HepG2 (cell line): ENCODE data around the gene SLC25A22. TPM values are rescaled to one million over a fixed set of nuclear protein-coding genes. Genes with fewer than 3 reads are reported as not detected.

Experiments used
- CBX1 ChIP-seq: IDR thresholded peaks from one replicate; pipeline ENCODE4 v1.6.1; 2016; ENCODE audit warnings: antibody characterized with exemption, low read depth
- CERS6 ChIP-seq: sonication (generic); formaldehyde crosslinking; IDR thresholded peaks from 2 replicates; pipeline ENCODE4 v1.5.0; 2020; ENCODE audit warnings: missing genetic modification reagents
- EP300 ChIP-seq, 3 experiments: sonication (generic) in 1 of 3; formaldehyde crosslinking in 1 of 3; IDR thresholded peaks; 2 replicates each; pipeline versions ENCODE4 v1.5.1 to v1.6.1; 2011 to 2020; ENCODE audit warnings: low read depth in 2 of 3, low read length in 2 of 3, borderline replicate concordance in 1 of 3, improper control_type of control experiment in 1 of 3, mild to moderate bottlenecking in 1 of 3, missing genetic modification reagents in 1 of 3, moderate library complexity in 1 of 3
- ETV6 ChIP-seq: sonication (generic); formaldehyde crosslinking; conservative IDR thresholded peaks from 2 replicates; pipeline ENCODE4 v1.4.0; 2020; ENCODE audit warnings: missing genetic modification reagents
- HNRNPK ChIP-seq: fragments of 200-400 bp; formaldehyde crosslinking; IDR thresholded peaks from 2 replicates; pipeline ENCODE4 v1.6.1; 2018; ENCODE audit warnings: low read length, low read depth, moderate library complexity, mild to moderate bottlenecking; ENCODE audit not compliant: poor library complexity, severe bottlenecking
- IRF1 ChIP-seq: sonication (generic); formaldehyde crosslinking; IDR thresholded peaks from 2 replicates; pipeline ENCODE4 v1.4.0; 2020; ENCODE audit warnings: low read depth, mild to moderate bottlenecking, missing genetic modification reagents
- NR0B2 ChIP-seq: sonication (generic); formaldehyde crosslinking; IDR thresholded peaks from 2 replicates; pipeline ENCODE4 v1.4.0; 2020; ENCODE audit warnings: mild to moderate bottlenecking, missing genetic modification reagents
- RARA ChIP-seq: IDR thresholded peaks from 2 replicates; pipeline ENCODE4 v1.6.1; 2016; ENCODE audit warnings: missing genetic modification reagents, missing compliant biosample characterization
- RBM39 ChIP-seq: fragments of 200-400 bp; formaldehyde crosslinking; IDR thresholded peaks from one replicate; pipeline ENCODE4 v1.6.1; 2018; ENCODE audit warnings: antibody characterized with exemption, mild to moderate bottlenecking, low read depth, low read length; ENCODE audit not compliant: poor library complexity, severe bottlenecking
- RFX5 ChIP-seq: IDR thresholded peaks from 2 replicates; pipeline ENCODE4 v1.6.1; 2011; ENCODE audit warnings: low read depth, low read length, improper control_type of control experiment
- RFXANK ChIP-seq: IDR thresholded peaks from 2 replicates; pipeline ENCODE4 v1.6.1; 2016
- SYNCRIP ChIP-seq: fragments of 200-400 bp; formaldehyde crosslinking; IDR thresholded peaks from 2 replicates; pipeline ENCODE4 v1.6.1; 2018; ENCODE audit warnings: mild to moderate bottlenecking, low read depth, low read length; ENCODE audit not compliant: insufficient read depth
- ZNF616 ChIP-seq: sonication (generic); formaldehyde crosslinking; IDR thresholded peaks from 2 replicates; pipeline ENCODE4 v1.5.0; 2020; ENCODE audit warnings: low read depth, mild to moderate bottlenecking, missing genetic modification reagents
- ZNF678 ChIP-seq: sonication (generic); formaldehyde crosslinking; IDR thresholded peaks from 2 replicates; pipeline ENCODE4 v1.4.0; 2020; ENCODE audit warnings: mild to moderate bottlenecking, missing genetic modification reagents
- ZSCAN21 ChIP-seq: sonication (generic); formaldehyde crosslinking; IDR thresholded peaks from 2 replicates; pipeline ENCODE4 v1.8.0; 2022; ENCODE audit warnings: mild to moderate bottlenecking, missing genetic modification reagents, moderate library complexity, borderline replicate concordance
- ZSCAN25 ChIP-seq: sonication (generic); formaldehyde crosslinking; IDR thresholded peaks from 2 replicates; pipeline ENCODE4 v1.8.0; 2022; ENCODE audit warnings: mild to moderate bottlenecking, missing genetic modification reagents
- ZSCAN31 ChIP-seq: sonication (generic); formaldehyde crosslinking; IDR thresholded peaks from 2 replicates; pipeline ENCODE4 v1.5.0; 2020; ENCODE audit warnings: low read depth, mild to moderate bottlenecking, missing genetic modification reagents
- polyA plus RNA-seq, 8 experiments: library from polyadenylated mRNA; depleted of rRNA in 3 of 8; stranded (reverse) in 7 of 8; unstranded in 1 of 8; fragments of >200 nt; fragmentation: Illumina TruSeq in 4 of 8; extraction: Trizol in 4 of 8; gene quantifications; 2 replicates each; pipeline versions ENCODE4 v1.2.1 to v1.2.3, GENCODE V29; 2011 to 2016; ENCODE audit warnings: low read depth in 4 of 8, missing spikeins in 1 of 8, mixed read lengths in 1 of 8; ENCODE audit not compliant: insufficient read depth in 1 of 8
- total RNA-seq, 5 experiments: library from RNA; depleted of rRNA; stranded (reverse); fragments of >200 nt; fragmentation: Illumina TruSeq; extraction: Trizol; gene quantifications; 2 replicates each; pipeline ENCODE4 v1.2.3, GENCODE V29; 2016; ENCODE audit warnings: low read depth in 1 of 5
- TF ChIP-seq, protein P1 (sequence below): sonication (generic); formaldehyde crosslinking; IDR thresholded peaks from 2 replicates; pipeline ENCODE4 v1.4.0; 2020; ENCODE audit warnings: low read depth, mild to moderate bottlenecking, missing genetic modification reagents
- TF ChIP-seq, protein P2 (sequence below): sonication (generic); IDR thresholded peaks from 2 replicates; pipeline ENCODE4 v1.6.1; 2016; ENCODE audit warnings: low read depth, borderline replicate concordance
- TF ChIP-seq, protein P3 (sequence below): sonication (generic); formaldehyde crosslinking; IDR thresholded peaks from 2 replicates; pipeline ENCODE4 v1.5.0; 2020; ENCODE audit warnings: missing genetic modification reagents, mild to moderate bottlenecking, borderline replicate concordance
- TF ChIP-seq, protein P4 (sequence below): sonication (generic); formaldehyde crosslinking; conservative IDR thresholded peaks from 2 replicates; pipeline ENCODE4 v1.8.0; 2022; ENCODE audit warnings: mild to moderate bottlenecking, moderate library complexity, missing genetic modification reagents

SLC25A22 gene
- total and polyA plus RNA-seq, 2 of the 13 experiments (the other 11 are each of a cell fraction or from before 2014, with no cell fraction given), result 12.4 to 19.2 TPM

DNA sequence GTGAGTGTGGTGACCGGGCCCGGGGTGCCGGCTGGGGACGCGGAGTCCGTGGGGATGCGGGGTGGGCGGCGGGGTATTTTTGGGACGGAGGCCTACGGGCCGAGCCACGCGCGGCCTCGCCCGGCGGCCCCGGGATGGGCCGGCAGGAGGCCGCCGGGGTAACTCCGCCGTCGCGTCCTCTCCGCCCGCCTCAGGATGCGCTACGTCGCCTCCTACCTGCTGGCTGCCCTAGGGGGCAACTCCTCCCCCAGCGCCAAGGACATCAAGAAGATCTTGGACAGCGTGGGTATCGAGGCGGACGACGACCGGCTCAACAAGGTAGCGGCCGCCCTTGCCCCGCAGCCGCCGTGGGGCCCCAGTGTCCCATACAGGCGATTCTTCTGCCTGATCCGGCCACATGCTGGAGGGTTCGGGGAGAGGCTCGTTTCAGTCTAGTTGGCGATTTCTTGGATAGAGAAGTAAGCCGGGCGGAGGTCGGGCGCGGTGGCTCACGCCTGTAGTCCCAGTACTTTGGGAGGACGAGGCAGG is 12.0 kb upstream of the SLC25A22 start (continued):
- TF ChIP-seq, protein P1, sequence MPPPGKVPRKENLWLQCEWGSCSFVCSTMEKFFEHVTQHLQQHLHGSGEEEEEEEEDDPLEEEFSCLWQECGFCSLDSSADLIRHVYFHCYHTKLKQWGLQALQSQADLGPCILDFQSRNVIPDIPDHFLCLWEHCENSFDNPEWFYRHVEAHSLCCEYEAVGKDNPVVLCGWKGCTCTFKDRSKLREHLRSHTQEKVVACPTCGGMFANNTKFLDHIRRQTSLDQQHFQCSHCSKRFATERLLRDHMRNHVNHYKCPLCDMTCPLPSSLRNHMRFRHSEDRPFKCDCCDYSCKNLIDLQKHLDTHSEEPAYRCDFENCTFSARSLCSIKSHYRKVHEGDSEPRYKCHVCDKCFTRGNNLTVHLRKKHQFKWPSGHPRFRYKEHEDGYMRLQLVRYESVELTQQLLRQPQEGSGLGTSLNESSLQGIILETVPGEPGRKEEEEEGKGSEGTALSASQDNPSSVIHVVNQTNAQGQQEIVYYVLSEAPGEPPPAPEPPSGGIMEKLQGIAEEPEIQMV, result no peak
- TF ChIP-seq CBX1 (no peak), ZNF678 (no peak), RFXANK (CRISPR knock-in tag) (no peak), ZSCAN21 (no peak), NR0B2 (CRISPR knock-in tag) (peak; percentile 78), ZSCAN25 (CRISPR knock-in tag) (no peak), RFX5 (no peak), HNRNPK (peak; percentile 46), RBM39 (peak; percentile 34), RARA (CRISPR knock-in tag) (no peak), SYNCRIP (no peak), ZSCAN31 (CRISPR knock-in tag) (no peak), IRF1 (CRISPR knock-in tag) (no peak), EP300 (IDR thresholded peaks at IDR 0.05; ENCODE audit: low read depth in 2 of 2, low read length in 2 of 2) (no peak), EP300 (CRISPR knock-in tag; IDR thresholded peaks at IDR 0.05; ENCODE audit: borderline replicate concordance) (no peak), CERS6 (no peak), ZNF616 (CRISPR knock-in tag) (0 out of 2 replicates have a peak, but pooled peaks have one; percentile 4), ETV6 (CRISPR knock-in tag) (no peak)
- TF ChIP-seq, protein P2, sequence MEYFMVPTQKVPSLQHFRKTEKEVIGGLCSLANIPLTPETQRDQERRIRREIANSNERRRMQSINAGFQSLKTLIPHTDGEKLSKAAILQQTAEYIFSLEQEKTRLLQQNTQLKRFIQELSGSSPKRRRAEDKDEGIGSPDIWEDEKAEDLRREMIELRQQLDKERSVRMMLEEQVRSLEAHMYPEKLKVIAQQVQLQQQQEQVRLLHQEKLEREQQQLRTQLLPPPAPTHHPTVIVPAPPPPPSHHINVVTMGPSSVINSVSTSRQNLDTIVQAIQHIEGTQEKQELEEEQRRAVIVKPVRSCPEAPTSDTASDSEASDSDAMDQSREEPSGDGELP, result no peak
- TF ChIP-seq, protein P3, sequence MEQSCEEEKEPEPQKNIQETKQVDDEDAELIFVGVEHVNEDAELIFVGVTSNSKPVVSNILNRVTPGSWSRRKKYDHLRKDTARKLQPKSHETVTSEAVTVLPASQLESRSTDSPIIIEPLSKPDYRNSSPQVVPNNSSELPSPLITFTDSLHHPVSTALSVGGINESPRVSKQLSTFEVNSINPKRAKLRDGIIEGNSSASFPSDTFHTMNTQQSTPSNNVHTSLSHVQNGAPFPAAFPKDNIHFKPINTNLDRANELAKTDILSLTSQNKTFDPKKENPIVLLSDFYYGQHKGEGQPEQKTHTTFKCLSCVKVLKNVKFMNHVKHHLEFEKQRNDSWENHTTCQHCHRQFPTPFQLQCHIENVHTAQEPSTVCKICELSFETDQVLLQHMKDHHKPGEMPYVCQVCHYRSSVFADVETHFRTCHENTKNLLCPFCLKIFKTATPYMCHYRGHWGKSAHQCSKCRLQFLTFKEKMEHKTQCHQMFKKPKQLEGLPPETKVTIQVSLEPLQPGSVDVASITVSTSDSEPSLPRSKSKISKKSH (CRISPR knock-in tag), result no peak
- TF ChIP-seq, protein P4, sequence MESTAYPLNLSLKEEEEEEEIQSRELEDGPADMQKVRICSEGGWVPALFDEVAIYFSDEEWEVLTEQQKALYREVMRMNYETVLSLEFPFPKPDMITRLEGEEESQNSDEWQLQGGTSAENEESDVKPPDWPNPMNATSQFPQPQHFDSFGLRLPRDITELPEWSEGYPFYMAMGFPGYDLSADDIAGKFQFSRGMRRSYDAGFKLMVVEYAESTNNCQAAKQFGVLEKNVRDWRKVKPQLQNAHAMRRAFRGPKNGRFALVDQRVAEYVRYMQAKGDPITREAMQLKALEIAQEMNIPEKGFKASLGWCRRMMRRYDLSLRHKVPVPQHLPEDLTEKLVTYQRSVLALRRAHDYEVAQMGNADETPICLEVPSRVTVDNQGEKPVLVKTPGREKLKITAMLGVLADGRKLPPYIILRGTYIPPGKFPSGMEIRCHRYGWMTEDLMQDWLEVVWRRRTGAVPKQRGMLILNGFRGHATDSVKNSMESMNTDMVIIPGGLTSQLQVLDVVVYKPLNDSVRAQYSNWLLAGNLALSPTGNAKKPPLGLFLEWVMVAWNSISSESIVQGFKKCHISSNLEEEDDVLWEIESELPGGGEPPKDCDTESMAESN (CRISPR knock-in tag), result no peak
